ENCODE data around the gene CDC45.

The CDC45 gene, protein sequence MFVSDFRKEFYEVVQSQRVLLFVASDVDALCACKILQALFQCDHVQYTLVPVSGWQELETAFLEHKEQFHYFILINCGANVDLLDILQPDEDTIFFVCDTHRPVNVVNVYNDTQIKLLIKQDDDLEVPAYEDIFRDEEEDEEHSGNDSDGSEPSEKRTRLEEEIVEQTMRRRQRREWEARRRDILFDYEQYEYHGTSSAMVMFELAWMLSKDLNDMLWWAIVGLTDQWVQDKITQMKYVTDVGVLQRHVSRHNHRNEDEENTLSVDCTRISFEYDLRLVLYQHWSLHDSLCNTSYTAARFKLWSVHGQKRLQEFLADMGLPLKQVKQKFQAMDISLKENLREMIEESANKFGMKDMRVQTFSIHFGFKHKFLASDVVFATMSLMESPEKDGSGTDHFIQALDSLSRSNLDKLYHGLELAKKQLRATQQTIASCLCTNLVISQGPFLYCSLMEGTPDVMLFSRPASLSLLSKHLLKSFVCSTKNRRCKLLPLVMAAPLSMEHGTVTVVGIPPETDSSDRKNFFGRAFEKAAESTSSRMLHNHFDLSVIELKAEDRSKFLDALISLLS

DNA sequence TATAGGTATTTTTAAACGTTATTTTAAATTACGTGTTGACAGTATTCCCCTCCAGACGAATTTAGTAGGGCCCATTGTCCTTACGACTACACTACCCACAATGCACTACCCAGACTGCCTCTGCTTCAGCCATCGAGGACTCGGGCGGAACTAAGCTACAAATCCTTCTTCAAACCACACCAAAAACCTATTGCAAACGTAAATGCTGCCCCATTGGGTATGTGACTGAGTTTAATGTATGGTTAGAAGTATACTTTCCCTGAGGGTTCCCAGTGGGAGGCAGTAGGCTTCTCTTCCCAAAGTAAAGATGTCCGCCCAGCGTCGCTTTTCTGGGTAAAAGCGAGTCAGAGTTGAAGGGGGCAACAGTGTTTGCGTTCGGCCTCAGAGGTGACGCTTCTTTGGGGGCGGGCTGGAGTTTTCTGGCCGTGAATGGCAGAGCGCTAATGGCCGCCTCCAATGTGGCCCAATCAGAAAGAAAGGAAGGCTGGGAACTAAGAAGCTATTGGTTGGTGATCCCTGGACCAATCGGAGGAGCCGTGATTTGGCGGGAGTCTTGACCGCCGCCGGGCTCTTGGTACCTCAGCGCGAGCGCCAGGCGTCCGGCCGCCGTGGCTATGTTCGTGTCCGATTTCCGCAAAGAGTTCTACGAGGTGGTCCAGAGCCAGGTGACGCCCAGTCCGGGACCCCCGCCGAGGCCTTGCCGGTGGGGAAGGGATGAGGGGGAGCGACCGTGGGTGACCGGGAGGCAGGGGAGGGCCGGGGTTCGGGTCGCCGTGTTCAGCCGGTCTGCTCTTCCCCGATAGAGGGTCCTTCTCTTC lies at the start of gene CDC45:
Gene CDC45 (plus strand): TSS at position 566 of the 818 bp plus-strand sequence. CDS start 49 bp downstream, at position 615.
- POLR2A ChIA-PET, result interaction anchor here (0.5 to 1.0 kb wide), 2 partner anchors 32 to 304 kb away, joined by 4 to 6 read pairs; partner anchors contain the start of gene C22orf39
- TF ChIP-seq, protein P1, sequence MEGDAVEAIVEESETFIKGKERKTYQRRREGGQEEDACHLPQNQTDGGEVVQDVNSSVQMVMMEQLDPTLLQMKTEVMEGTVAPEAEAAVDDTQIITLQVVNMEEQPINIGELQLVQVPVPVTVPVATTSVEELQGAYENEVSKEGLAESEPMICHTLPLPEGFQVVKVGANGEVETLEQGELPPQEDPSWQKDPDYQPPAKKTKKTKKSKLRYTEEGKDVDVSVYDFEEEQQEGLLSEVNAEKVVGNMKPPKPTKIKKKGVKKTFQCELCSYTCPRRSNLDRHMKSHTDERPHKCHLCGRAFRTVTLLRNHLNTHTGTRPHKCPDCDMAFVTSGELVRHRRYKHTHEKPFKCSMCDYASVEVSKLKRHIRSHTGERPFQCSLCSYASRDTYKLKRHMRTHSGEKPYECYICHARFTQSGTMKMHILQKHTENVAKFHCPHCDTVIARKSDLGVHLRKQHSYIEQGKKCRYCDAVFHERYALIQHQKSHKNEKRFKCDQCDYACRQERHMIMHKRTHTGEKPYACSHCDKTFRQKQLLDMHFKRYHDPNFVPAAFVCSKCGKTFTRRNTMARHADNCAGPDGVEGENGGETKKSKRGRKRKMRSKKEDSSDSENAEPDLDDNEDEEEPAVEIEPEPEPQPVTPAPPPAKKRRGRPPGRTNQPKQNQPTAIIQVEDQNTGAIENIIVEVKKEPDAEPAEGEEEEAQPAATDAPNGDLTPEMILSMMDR (IDR thresholded peaks at IDR 0.05; ENCODE audit: control extremely low read depth, extremely low read depth, low read depth, missing control alignments), result no peak
- CTCF ChIA-PET, result interaction anchor here (1.0 to 1.7 kb wide), 6 partner anchors 9 to 301 kb away, joined by 3 to 6 read pairs (median 4); partner anchors contain the start of gene SLC25A1

DNA sequence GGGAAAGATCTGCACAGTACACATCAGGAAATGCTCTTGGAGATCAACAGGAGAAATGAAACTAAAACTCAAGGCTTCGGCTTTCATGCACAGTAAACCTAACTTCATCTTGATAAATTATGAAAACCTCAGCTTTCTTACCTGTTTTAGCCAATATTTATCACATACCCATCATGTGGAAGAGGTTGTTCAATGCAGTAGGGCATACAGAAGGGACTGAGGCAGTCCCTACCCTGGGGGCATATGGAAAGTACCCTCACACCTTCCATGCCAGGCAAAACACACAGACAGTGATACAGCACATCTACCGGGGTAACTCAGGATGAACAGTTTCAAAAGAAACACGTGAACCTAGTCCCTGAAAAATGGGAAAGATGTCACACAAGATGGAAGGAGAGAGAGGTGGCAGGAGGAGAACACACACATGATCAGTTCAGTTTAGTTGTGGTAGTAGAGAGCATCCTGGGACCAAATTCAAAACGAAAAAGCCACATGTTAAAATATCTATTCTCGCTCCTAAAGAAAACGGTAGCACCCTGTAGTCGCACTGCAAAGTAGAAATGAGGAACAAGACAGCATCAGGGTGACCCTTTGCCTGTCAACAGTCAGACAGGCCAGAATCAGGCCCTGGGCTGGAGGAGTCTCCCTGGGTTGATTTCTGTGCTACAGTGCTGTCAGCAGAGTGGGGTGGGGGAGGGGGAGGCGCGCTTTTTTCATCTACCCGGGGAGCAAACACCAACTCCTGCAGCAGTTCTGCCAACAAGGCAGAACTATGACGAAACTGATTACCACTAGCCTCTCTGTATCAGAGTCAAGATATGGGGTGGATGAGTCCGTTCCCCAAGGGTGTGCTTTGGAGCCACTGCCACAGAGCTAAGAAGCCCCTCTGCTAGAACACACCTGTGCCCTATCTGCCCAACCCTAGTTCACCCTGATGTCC lies 49.5 kb upstream of the CDC45 start:
- DNase-seq (ENCODE audit: extremely low spot score), result peak; percentile 38
- ChIA-PET POLR2A (no interaction called here), CTCF (no interaction called here)
- TF ChIP-seq, protein P1 (IDR thresholded peaks at IDR 0.05; ENCODE audit: control extremely low read depth, extremely low read depth, low read depth, missing control alignments), result no peak

More for the DNA sequence above, at the start of gene CDC45:
- peak; percentile 98 for DNase-seq (ENCODE audit: extremely low spot score)

DNA sequence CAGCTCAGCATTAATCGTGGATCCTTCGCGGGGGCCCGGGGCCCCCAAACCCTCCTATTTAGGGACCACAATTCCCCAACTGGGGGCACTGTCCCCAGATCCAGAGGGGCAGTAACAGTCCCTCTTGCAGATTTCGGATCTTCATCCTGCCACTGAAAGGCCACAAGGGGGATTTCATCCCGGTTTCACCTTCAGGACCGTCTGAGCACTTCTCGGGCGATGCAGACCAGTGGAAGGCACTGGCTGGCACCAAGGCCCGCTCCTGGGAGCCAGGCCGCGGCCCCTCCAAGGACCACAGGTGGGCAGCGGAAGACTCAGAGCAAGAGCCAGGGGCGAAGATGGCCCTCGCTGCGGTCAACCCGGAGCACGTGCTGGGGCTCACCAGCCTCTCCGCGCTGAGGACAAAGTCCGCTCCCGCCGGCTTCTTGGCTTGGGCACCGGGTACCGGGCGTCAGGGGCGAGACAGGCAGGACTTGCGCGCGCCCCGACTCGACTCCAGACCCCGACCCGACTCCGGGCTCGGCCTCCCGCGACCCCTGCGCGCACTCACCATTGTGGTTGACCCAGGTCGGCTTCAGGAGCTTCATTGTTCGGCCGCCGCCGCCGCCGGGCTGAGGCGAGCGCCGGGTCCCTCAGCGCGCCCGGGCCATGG lies 48.7 kb upstream of the CDC45 start:
- ChIA-PET POLR2A (interaction anchor here (1.0 to 1.5 kb wide), 3 partner anchors 13 to 252 kb away, joined by 3 to 5 read pairs (median 4); partner anchors contain the start of gene SLC25A1), CTCF (no interaction called here)
- peak; percentile 27 for DNase-seq (ENCODE audit: extremely low spot score)
- TF ChIP-seq, protein P1 (IDR thresholded peaks at IDR 0.05; ENCODE audit: control extremely low read depth, extremely low read depth, low read depth, missing control alignments), result no peak

DNA sequence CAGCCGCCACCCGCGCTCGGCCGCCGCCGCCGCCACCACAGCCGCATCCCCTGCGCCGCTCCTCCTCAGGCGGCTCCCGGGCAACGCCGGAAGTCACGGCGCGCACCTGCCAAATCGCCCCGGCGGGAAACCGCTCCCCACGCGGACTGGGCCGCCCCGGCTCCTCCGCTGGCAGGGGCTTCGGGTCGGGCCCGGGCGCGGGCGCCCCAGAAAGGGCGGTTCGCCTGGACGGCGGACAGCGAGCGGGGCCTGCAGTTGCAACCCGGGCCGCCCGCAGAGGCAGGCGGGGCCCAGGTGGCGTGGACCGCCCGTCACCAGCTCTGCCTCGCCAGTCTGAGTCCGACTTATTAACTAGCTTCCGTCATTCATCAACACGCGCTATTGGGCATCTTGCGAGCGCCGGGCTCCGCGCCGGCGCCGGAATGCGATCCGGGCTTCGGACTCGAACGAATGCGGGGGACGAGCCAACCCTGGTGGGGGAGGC lies 48.0 kb upstream of the CDC45 start, which contains the start of gene HIRA:
Gene HIRA (minus strand): TSS at position 85 of the 484 bp plus-strand sequence. CDS start 257 bp downstream, outside the sequence.
- TF ChIP-seq, protein P1 (IDR thresholded peaks at IDR 0.05; ENCODE audit: control extremely low read depth, extremely low read depth, low read depth, missing control alignments), result no peak
- peak; percentile 81 for DNase-seq (ENCODE audit: extremely low spot score)
- ChIA-PET POLR2A (interaction anchor here (1.0 to 1.5 kb wide), 3 partner anchors 13 to 253 kb away, joined by 3 to 5 read pairs (median 4); partner anchors contain the start of gene SLC25A1), CTCF (interaction anchor here (1.4 kb wide), 1 partner anchor 132 kb away, joined by 3 read pairs; no protein-coding TSS in a partner anchor)

DNA sequence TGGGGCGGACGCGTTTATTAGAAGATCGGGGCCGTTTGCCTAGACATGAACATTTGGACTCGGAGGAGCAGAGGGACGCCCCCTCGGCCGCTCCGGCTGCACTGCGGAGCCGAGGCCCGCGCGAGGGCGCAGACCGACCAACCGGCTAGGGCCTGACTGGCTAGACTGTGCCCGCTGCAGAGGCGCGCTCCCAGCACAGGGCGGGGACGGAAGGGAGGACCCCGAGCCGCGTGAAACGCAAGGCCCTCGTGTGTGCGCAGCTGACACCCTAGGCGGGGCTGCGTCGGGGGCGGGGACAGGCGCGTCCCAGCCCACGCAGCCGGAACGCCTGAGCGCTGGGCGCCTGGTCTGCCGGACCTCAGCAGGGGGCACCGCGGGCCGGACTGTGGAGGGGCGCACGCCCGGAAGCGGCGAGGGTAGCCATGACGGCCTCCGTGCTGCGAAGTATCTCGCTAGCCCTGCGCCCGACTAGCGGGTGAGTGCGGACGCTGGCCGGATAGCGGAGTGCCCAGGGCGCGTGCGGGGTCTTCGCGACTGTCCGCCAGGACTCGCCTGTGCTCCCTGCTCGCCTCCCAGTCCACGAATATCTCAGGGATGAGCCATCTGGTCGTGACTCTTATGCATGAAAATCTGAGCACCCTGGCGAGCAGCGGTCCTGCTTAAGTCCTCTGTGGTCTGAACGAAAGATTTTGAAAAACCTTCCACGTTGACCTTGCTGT lies 47.4 kb upstream of the CDC45 start, which contains the start of gene MRPL40:
Gene MRPL40 (plus strand): TSS at position 413 of the 719 bp plus-strand sequence. CDS start 10 bp downstream, at position 423.
- ChIA-PET POLR2A (interaction anchor here (1.0 to 1.5 kb wide), 3 partner anchors 12 to 253 kb away, joined by 3 to 5 read pairs (median 4); partner anchors contain the start of gene SLC25A1), CTCF (interaction anchor here (1.4 kb wide), 1 partner anchor 132 kb away, joined by 3 read pairs; no protein-coding TSS in a partner anchor)
- DNase-seq (ENCODE audit: extremely low spot score), result peak; percentile 96
- TF ChIP-seq, protein P1 (IDR thresholded peaks at IDR 0.05; ENCODE audit: control extremely low read depth, extremely low read depth, low read depth, missing control alignments), result no peak
